Endothelial cell of umbilical vein (primary cell): ENCODE results near the gene POLR1B.
A peak's percentile ranks its signal among the peaks of the same experiment; 100 is the strongest.

Experiments used
- EZH2 ChIP-seq: IDR thresholded peaks from 2 replicates; pipeline ENCODE4 v1.6.1; 2012; ENCODE audit warnings: borderline replicate concordance, low read depth, mild to moderate bottlenecking, moderate library complexity, low read length, inconsistent platforms; ENCODE audit not compliant: severe bottlenecking
- POLR2A ChIP-seq: IDR thresholded peaks from 2 replicates; pipeline ENCODE4 v1.6.1; 2012; ENCODE audit warnings: low read depth, mild to moderate bottlenecking, control low read depth, low read length
- POLR2AphosphoS5 ChIP-seq: IDR thresholded peaks from 2 replicates; pipeline ENCODE4 v1.6.1; 2012; ENCODE audit warnings: low read depth, mild to moderate bottlenecking, control low read depth, low read length, moderate library complexity; ENCODE audit not compliant: insufficient read depth
- TF ChIP-seq, protein P1 (sequence below), 2 donors: IDR thresholded peaks; 1 replicate in 1 of 2; 2 replicates in 1 of 2; pipeline ENCODE4 v1.5.1; 2011; ENCODE audit warnings: low read length in 2 of 2, mild to moderate bottlenecking in 2 of 2, moderate library complexity in 2 of 2, control low read depth in 1 of 2, inconsistent platforms in 1 of 2, low read depth in 1 of 2; ENCODE audit not compliant: insufficient read depth in 1 of 2; ENCODE audit errors: extremely low read depth in 1 of 2

DNA sequence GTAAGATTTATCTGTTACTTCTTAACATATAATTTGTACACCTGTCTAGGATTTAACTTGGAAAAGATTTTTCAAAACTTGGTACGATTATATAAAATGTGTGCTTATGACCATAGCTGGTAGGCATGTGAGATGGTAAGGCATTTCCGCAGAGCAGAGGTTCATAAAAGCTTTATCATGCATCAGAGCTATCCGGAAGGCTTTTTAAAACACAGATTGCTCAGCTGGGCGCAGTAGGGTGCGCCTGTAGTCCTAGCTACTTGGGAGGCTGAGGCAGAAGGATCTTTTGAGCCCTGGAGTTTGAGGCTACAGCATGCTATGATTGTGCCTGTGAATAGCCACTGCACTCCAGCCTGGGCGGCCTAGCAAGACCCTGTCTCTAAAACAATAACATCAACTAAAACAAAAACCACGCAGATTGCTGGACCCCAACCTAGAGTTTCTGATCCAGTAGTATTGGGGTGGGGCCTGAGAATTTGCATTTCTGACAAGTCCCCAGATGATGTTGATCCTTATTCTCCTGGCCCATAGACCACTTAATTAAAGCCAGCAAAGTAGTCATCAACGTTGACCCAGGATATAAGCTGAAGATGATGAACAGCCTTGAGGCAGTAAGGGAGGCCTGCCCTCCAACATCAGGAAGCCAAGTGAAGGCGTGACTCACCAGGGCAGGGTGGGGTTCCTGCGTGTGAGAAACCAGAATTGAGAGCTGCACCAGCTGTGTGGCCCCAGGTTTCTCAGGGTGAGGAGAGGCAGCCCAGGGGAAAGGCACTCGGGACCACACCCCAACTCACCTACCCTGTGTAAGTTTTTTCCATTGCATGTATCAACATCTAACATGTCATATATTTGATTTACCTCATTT lies 81.9 kb downstream of the POLR1B start:
- TF ChIP-seq, protein P1, sequence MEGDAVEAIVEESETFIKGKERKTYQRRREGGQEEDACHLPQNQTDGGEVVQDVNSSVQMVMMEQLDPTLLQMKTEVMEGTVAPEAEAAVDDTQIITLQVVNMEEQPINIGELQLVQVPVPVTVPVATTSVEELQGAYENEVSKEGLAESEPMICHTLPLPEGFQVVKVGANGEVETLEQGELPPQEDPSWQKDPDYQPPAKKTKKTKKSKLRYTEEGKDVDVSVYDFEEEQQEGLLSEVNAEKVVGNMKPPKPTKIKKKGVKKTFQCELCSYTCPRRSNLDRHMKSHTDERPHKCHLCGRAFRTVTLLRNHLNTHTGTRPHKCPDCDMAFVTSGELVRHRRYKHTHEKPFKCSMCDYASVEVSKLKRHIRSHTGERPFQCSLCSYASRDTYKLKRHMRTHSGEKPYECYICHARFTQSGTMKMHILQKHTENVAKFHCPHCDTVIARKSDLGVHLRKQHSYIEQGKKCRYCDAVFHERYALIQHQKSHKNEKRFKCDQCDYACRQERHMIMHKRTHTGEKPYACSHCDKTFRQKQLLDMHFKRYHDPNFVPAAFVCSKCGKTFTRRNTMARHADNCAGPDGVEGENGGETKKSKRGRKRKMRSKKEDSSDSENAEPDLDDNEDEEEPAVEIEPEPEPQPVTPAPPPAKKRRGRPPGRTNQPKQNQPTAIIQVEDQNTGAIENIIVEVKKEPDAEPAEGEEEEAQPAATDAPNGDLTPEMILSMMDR (IDR thresholded peaks at IDR 0.05; ENCODE audit: extremely low read depth in 1 of 2, insufficient read depth in 1 of 2, low read depth in 1 of 2, low read length in 2 of 2): no peak
- TF ChIP-seq POLR2A (no peak), POLR2AphosphoS5 (peak; percentile 54), EZH2 (no peak)
